ENCODE measurements around the gene RCAN1.

GRCh38 chr21:34640858-34641257, 25.9 kb upstream of the RCAN1 start:
- TF ChIP-seq TAF1 (IDR thresholded peaks at IDR 0.05; ENCODE audit: borderline replicate concordance, insufficient read depth, low read length) (no peak), POLR2AphosphoS5 (IDR thresholded peaks at IDR 0.05; ENCODE audit: low read depth, low read length) (no peak), SIN3A (IDR thresholded peaks at IDR 0.05; ENCODE audit: borderline replicate concordance, insufficient read depth, low read length) (no peak), REST (IDR thresholded peaks at IDR 0.05; ENCODE audit: insufficient read depth in 1 of 2, low read depth in 2 of 2, low read length in 2 of 2) (no peak)
